GM12878 (cell line): ENCODE results near the gene SLC38A7. TPM values are rescaled to one million over a fixed set of nuclear protein-coding genes. Genes with fewer than 3 reads are reported as not detected.

Experiments
- CHD2 ChIP-seq: IDR thresholded peaks from 2 replicates; pipeline ENCODE4 v1.6.1; 2011; ENCODE audit warnings: low read depth, low read length, improper control_type of control experiment, borderline replicate concordance
- polyA plus RNA-seq, 11 experiments: library from polyadenylated mRNA; depleted of rRNA in 4 of 11; unstranded in 6 of 11; stranded (reverse) in 5 of 11; fragments of >200 nt; fragmentation: Nextera tagmentation in 4 of 11; fragmentation: Illumina TruSeq in 1 of 11; extraction: Ambion mirVana in 4 of 11; extraction: Trizol in 1 of 11; gene quantifications; 1 replicate in 1 of 11; 2 replicates in 10 of 11; pipeline versions ENCODE4 v1.2.1 to v1.2.3, GENCODE V29; 2011 to 2016; ENCODE audit warnings: inconsistent platforms in 2 of 11, missing spikeins in 2 of 11, low read depth in 1 of 11
- total RNA-seq, 4 experiments: library from RNA; depleted of rRNA in 3 of 4; stranded (reverse); fragments of >200 nt in 3 of 4; fragmentation: Illumina TruSeq in 1 of 4; extraction: Trizol in 1 of 4; gene quantifications; 2 replicates each; pipeline versions ENCODE4 v1.2.1 to v1.2.3, GENCODE V29; 2013 to 2021
- TF ChIP-seq, protein P1 (sequence below): fragments of 450-650 bp; conservative IDR thresholded peaks from 2 replicates; pipeline ENCODE4 v1.6.1; 2017; ENCODE audit warnings: mild to moderate bottlenecking, moderate library complexity
- TF ChIP-seq, protein P2 (sequence below): IDR thresholded peaks from 2 replicates; pipeline ENCODE4 v1.6.1; 2011; ENCODE audit warnings: low read depth, low read length, improper control_type of control experiment, borderline replicate concordance
- TF ChIP-seq, protein P3 (sequence below): fragments of 450-650 bp; IDR thresholded peaks from 2 replicates; pipeline ENCODE4 v1.6.1; 2017; ENCODE audit warnings: mild to moderate bottlenecking, low read depth, inconsistent platforms; ENCODE audit not compliant: poor library complexity, severe bottlenecking

SLC38A7 gene
- total and polyA plus RNA-seq, 10 of the 15 experiments (the other 5 are each of a cell fraction or from before 2014, with no cell fraction given) = 1.4 to 7.8 (median 4.7) TPM

DNA sequence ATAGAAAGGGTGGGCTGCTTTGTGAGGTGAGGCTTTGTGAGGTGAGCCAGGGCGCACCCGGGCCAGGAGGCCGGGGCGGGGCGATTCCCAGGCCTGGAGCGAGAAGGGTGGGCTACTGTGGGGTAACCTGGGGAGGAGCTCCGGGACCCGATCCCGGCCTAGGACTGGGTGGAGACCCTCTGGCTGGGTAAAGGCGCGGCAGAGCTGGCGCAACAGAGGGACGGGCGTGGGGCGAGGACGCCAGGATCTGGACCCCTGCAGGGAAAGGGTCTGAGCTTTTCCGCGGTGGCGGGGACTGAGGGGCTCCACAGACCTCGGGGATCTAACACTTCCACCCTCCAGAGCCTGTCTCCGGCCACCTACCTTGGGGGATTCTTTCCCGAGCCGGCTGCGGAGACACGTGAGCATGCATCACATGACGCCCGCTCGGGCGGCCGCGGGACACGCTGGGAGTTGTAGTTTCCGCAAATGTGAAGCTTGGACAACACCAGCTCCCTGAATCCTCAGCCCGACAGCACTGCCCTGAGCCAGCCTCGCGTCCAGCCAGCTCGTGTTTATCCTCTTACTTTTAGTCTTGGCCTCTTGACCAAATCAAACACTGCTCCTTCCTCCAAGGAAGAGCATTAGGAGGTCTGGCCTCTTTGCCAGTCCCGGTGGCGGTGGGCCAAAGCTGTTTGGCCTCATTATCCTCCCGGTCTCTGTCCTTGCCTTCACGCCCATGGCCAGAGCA lies at the start of gene SLC38A7 (continued):
- TF ChIP-seq, protein P1, sequence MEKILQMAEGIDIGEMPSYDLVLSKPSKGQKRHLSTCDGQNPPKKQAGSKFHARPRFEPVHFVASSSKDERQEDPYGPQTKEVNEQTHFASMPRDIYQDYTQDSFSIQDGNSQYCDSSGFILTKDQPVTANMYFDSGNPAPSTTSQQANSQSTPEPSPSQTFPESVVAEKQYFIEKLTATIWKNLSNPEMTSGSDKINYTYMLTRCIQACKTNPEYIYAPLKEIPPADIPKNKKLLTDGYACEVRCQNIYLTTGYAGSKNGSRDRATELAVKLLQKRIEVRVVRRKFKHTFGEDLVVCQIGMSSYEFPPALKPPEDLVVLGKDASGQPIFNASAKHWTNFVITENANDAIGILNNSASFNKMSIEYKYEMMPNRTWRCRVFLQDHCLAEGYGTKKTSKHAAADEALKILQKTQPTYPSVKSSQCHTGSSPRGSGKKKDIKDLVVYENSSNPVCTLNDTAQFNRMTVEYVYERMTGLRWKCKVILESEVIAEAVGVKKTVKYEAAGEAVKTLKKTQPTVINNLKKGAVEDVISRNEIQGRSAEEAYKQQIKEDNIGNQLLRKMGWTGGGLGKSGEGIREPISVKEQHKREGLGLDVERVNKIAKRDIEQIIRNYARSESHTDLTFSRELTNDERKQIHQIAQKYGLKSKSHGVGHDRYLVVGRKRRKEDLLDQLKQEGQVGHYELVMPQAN = peak; percentile 94
- TF ChIP-seq, protein P2, sequence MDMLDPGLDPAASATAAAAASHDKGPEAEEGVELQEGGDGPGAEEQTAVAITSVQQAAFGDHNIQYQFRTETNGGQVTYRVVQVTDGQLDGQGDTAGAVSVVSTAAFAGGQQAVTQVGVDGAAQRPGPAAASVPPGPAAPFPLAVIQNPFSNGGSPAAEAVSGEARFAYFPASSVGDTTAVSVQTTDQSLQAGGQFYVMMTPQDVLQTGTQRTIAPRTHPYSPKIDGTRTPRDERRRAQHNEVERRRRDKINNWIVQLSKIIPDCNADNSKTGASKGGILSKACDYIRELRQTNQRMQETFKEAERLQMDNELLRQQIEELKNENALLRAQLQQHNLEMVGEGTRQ = peak; percentile 100
- TF ChIP-seq CHD2 = no peak
- TF ChIP-seq, protein P3, sequence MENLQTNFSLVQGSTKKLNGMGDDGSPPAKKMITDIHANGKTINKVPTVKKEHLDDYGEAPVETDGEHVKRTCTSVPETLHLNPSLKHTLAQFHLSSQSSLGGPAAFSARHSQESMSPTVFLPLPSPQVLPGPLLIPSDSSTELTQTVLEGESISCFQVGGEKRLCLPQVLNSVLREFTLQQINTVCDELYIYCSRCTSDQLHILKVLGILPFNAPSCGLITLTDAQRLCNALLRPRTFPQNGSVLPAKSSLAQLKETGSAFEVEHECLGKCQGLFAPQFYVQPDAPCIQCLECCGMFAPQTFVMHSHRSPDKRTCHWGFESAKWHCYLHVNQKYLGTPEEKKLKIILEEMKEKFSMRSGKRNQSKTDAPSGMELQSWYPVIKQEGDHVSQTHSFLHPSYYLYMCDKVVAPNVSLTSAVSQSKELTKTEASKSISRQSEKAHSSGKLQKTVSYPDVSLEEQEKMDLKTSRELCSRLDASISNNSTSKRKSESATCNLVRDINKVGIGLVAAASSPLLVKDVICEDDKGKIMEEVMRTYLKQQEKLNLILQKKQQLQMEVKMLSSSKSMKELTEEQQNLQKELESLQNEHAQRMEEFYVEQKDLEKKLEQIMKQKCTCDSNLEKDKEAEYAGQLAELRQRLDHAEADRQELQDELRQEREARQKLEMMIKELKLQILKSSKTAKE = no peak
